Activated CD4-positive, alpha-beta T cell treated with anti-CD3 and anti-CD28 coated beads, Interleukin-2, amount 50 U/mL, for 16 hours (primary cell): Measurements from ENCODE around the gene TLE6.
"Not testable (repeated sequence)": the region's sequence is repeated elsewhere in the genome, so short reads cannot be mapped to it uniquely, and the experiment has no call there.

Experiments used
- DNase-seq: peaks from one replicate; pipeline ENCODE4 v3.0.0-alpha.2; 2020

The TLE6 gene

GRCh38 chr19:3005345-3005744 is 28.0 kb downstream of the TLE6 start:
- DNase-seq: no peak

- DNase-seq: peak; percentile 10
Observed at GRCh38 chr19:3006075-3006767, 28.9 kb downstream of the TLE6 start.

- no peak for DNase-seq
Observed at GRCh38 chr19:3007975-3008374, 30.6 kb downstream of the TLE6 start.

- no peak for DNase-seq
Observed at GRCh38 chr19:3008994-3009393, 31.6 kb downstream of the TLE6 start.

GRCh38 chr19:3010871-3011270 is 33.5 kb downstream of the TLE6 start:
- no peak for DNase-seq

GRCh38 chr19:3012059-3012458 is 34.7 kb downstream of the TLE6 start:
- not testable (repeated sequence) for DNase-seq

- DNase-seq: no peak
Observed at GRCh38 chr19:3012621-3013262, 35.4 kb downstream of the TLE6 start.

GRCh38 chr19:3013263-3013725 is 35.9 kb downstream of the TLE6 start:
- DNase-seq: no peak

GRCh38 chr19:3014135-3014534 is 36.8 kb downstream of the TLE6 start:
- no peak for DNase-seq

GRCh38 chr19:3015126-3016057 is 38.0 kb downstream of the TLE6 start:
- no peak for DNase-seq

GRCh38 chr19:3017923-3018322 is 40.6 kb downstream of the TLE6 start:
- DNase-seq: no peak

- no peak for DNase-seq
Observed at GRCh38 chr19:3019211-3019854, 42.0 kb downstream of the TLE6 start.

- no peak for DNase-seq
Observed at GRCh38 chr19:3020321-3020960, 43.1 kb downstream of the TLE6 start.

GRCh38 chr19:3024509-3024869 is 47.1 kb downstream of the TLE6 start:
- peak; percentile 61 for DNase-seq

GRCh38 chr19:3024870-3025548 is 47.6 kb downstream of the TLE6 start:
- DNase-seq: peak; percentile 11

GRCh38 chr19:3025549-3025886 is 48.2 kb downstream of the TLE6 start:
- DNase-seq: no peak

- DNase-seq: no peak
Observed at GRCh38 chr19:3026768-3027167, 49.4 kb downstream of the TLE6 start.

- no peak for DNase-seq
Observed at GRCh38 chr19:3027292-3027691, 49.9 kb downstream of the TLE6 start.

GRCh38 chr19:3027981-3028304 is 50.6 kb downstream of the TLE6 start:
- no peak for DNase-seq

- no peak for DNase-seq
Observed at GRCh38 chr19:3028305-3029064, 51.1 kb downstream of the TLE6 start.
